Measurements from ENCODE around the gene IGSF9B. TPM values are rescaled to one million over a fixed set of nuclear protein-coding genes. Genes with fewer than 3 reads are reported as not detected.

The IGSF9B gene
- total RNA-seq, 1 donor from 2014 or later: 5.5 TPM

GRCh38 chr11:133952199-133953190, 4.3 kb downstream of the IGSF9B start:
- no peak for ATAC-seq
- Histone ChIP-seq H3K4me3 (no peak overlapping the region), H3K9me3 (no peaks in the 10 kb centered on the region), H3K4me1 (peaks cover 15% of the 10 kb centered on the region), H3K27ac (no peak overlapping the region), H3K36me3 (no peaks in the 10 kb centered on the region), H3K27me3 (ENCODE audit: low read depth) (peaks cover 62% of the 10 kb centered on the region)
- DNase-seq: no peak
- intact Hi-C loops (cut with DNase I): no loop called here
- TF ChIP-seq, protein P1, sequence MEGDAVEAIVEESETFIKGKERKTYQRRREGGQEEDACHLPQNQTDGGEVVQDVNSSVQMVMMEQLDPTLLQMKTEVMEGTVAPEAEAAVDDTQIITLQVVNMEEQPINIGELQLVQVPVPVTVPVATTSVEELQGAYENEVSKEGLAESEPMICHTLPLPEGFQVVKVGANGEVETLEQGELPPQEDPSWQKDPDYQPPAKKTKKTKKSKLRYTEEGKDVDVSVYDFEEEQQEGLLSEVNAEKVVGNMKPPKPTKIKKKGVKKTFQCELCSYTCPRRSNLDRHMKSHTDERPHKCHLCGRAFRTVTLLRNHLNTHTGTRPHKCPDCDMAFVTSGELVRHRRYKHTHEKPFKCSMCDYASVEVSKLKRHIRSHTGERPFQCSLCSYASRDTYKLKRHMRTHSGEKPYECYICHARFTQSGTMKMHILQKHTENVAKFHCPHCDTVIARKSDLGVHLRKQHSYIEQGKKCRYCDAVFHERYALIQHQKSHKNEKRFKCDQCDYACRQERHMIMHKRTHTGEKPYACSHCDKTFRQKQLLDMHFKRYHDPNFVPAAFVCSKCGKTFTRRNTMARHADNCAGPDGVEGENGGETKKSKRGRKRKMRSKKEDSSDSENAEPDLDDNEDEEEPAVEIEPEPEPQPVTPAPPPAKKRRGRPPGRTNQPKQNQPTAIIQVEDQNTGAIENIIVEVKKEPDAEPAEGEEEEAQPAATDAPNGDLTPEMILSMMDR (IDR thresholded peaks at IDR 0.05): no peak

DNA sequence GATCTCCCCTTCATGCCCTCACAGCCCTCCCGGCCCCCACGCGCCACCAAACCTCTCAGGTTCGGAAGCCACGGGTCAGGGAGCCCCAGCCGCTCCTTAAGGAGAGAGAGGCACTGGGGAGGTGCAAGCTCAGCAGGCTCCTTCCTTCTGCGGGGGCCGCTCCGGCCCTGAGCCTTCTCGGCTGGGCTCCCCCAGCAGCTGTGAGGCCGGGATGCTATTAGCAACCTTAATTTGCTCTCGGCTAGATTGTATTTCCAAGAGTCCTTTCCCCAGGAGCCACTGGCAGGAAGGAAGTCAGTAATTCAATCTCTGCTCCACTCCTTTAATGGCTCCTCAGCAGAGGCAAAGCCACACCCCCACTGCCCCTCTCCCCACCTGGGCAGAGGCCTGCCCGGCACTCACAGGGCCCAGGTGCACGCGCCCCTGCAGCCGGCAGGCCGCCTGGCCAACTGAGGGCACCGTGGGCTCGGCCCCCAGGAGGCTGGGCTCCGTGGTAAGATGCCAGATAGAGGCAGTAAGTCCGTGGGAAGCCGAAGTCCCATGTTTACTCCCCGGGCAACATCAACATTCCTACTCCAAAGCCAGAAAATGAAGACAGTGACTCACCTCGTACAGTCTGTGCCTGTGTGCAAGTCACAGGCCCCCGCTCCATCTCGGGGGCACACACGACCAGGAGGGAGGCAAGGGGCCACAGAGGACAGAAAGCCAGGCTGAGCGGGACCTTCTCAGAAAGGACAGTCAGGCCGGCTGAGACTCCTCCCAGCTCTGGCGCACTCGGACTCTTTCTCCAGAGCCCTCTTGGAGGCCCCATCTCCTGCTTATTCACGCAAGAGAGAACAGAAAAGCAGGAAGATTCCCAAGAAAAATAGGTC, 5.2 kb downstream of the IGSF9B start:
- Histone ChIP-seq H3K4me1 (peaks cover 22% of the 10 kb centered on the region), H3K27ac (no peak overlapping the region), H3K9me3 (no peaks in the 10 kb centered on the region), H3K36me3 (no peaks in the 10 kb centered on the region), H3K27me3 (ENCODE audit: low read depth) (peaks cover 71% of the 10 kb centered on the region), H3K4me3 (peak overlapping the region; percentile 2)
- no peak for DNase-seq
- TF ChIP-seq, protein P1 (IDR thresholded peaks at IDR 0.05): no peak
- intact Hi-C loops (cut with DNase I): no loop called here
- no peak for ATAC-seq

GRCh38 chr11:133950874-133951326, 5.9 kb downstream of the IGSF9B start:
- ATAC-seq: no peak
- Histone ChIP-seq H3K9me3 (no peaks in the 10 kb centered on the region), H3K27ac (no peak overlapping the region), H3K36me3 (no peaks in the 10 kb centered on the region), H3K4me3 (peak overlapping the region; percentile 2), H3K4me1 (peaks cover 23% of the 10 kb centered on the region), H3K27me3 (ENCODE audit: low read depth) (peaks cover 67% of the 10 kb centered on the region)
- TF ChIP-seq, protein P1 (IDR thresholded peaks at IDR 0.05): no peak
- DNase-seq: no peak
- intact Hi-C loops (cut with DNase I): no loop called here

GRCh38 chr11:133950421-133950820, 6.3 kb downstream of the IGSF9B start:
- Histone ChIP-seq H3K9me3 (no peaks in the 10 kb centered on the region), H3K4me1 (peaks cover 23% of the 10 kb centered on the region), H3K27me3 (ENCODE audit: low read depth) (peaks cover 63% of the 10 kb centered on the region), H3K36me3 (no peaks in the 10 kb centered on the region), H3K27ac (no peak overlapping the region), H3K4me3 (no peak overlapping the region)
- TF ChIP-seq, protein P1 (IDR thresholded peaks at IDR 0.05): no peak
- DNase-seq (no peak), ATAC-seq (no peak)
- intact Hi-C loops (cut with DNase I): no loop called here

GRCh38 chr11:133949129-133949528, 7.6 kb downstream of the IGSF9B start:
- intact Hi-C loops (cut with DNase I): no loop called here
- Histone ChIP-seq H3K4me3 (no peak overlapping the region), H3K27ac (no peak overlapping the region), H3K4me1 (peaks cover 19% of the 10 kb centered on the region), H3K9me3 (no peaks in the 10 kb centered on the region), H3K36me3 (no peaks in the 10 kb centered on the region), H3K27me3 (ENCODE audit: low read depth) (peaks cover 50% of the 10 kb centered on the region)
- DNase-seq: no peak
- ATAC-seq: no peak
- TF ChIP-seq, protein P1 (IDR thresholded peaks at IDR 0.05): no peak

Data from lower lobe of right lung (tissue), 2 donors.